Neutrophil (primary cell): ENCODE data around the gene JUP.

Experiments
- H3K27ac ChIP-seq: fragments of 200-600 bp; sonication (generic); 2 replicates; pipeline ENCODE4 v1.5.1; 2016; ENCODE audit warnings: mild to moderate bottlenecking, moderate library complexity
- H3K27me3 ChIP-seq: fragments of 200-600 bp; sonication (generic); 2 replicates; pipeline ENCODE4 v1.6.0; 2016; ENCODE audit warnings: mild to moderate bottlenecking
- H3K36me3 ChIP-seq: fragments of 200-600 bp; sonication (generic); 2 replicates; pipeline ENCODE4 v1.5.1; 2017
- H3K4me1 ChIP-seq, 2 experiments: fragments of 200-600 bp in 1 of 2; sonication (generic) in 1 of 2; 1 replicate in 1 of 2; 2 replicates in 1 of 2; pipeline versions ENCODE4 v1.5.1 to v1.6.1; 2013 to 2016; ENCODE audit warnings: low read depth in 1 of 2, low read length in 1 of 2, mild to moderate bottlenecking in 1 of 2, moderate library complexity in 1 of 2; ENCODE audit not compliant: control insufficient read depth in 1 of 2, insufficient read depth in 1 of 2
- H3K4me3 ChIP-seq, 2 experiments: fragments of 200-600 bp in 1 of 2; sonication (generic) in 1 of 2; 1 replicate in 1 of 2; 2 replicates in 1 of 2; pipeline ENCODE4 v1.5.1; 2013 to 2016; ENCODE audit warnings: low read depth in 1 of 2, low read length in 1 of 2, mild to moderate bottlenecking in 1 of 2, moderate library complexity in 1 of 2
- H3K9me3 ChIP-seq: fragments of 200-600 bp; sonication (generic); 2 replicates; pipeline ENCODE4 v1.5.1; 2016
- TF ChIP-seq, protein P1 (sequence below): fragments of 200-600 bp; sonication (generic); IDR thresholded peaks from 2 replicates; pipeline ENCODE4 v1.5.1; 2016; ENCODE audit warnings: antibody characterized with exemption

Gene JUP

DNA sequence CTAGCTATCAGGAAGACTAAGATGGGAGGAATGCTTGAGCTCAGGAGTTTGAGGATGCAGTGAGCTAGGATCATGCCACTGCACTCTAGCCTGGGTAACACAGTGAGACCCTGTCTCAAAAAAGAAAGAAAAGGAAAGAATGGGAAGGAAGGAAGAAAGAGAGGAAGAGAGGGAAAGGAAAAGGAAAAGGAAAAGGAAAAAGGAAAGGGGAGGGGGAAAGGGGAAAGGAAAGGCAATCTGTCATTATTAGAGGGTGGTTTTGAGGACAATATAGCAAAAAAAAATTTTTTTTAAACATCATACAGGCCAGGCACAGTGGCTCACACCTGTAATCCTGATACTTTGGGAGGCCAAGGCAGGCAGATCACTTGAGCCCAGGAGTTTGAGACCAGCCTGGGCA is 20.4 kb downstream of the JUP start:
- Histone ChIP-seq H3K9me3 (no peaks in the 10 kb centered on the region), H3K27me3 (no peaks in the 10 kb centered on the region), H3K36me3 (no peaks in the 10 kb centered on the region)

DNA sequence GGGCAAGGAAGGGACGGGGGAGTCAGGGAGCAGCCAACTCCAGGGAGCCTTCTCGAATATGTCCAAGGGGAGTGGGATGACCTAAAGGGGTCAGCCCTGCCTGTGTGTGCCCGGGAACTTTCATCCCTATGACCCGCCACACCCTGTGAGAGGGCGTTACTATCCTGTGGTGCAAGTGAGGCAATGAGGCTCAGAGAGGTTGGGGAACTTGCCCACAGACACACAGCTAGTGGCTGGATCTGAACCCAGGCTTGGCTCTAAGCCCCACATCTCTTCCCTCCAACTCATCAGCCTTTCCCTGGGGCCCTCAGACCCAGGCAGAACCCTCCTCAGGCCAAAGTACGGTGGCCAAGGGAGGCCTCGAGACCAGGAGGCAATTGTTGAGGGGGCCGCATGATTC is 23.2 kb downstream of the JUP start:
- Histone ChIP-seq H3K4me1 (no peaks in the 10 kb centered on the region), H3K36me3 (no peaks in the 10 kb centered on the region), H3K4me3 (no peak overlapping the region)

More for the DNA sequence above, 20.4 kb downstream of the JUP start:
- H3K4me1 ChIP-seq: no peaks in the 10 kb centered on the region
- H3K27ac ChIP-seq: no peak overlapping the region
- TF ChIP-seq, protein P1, sequence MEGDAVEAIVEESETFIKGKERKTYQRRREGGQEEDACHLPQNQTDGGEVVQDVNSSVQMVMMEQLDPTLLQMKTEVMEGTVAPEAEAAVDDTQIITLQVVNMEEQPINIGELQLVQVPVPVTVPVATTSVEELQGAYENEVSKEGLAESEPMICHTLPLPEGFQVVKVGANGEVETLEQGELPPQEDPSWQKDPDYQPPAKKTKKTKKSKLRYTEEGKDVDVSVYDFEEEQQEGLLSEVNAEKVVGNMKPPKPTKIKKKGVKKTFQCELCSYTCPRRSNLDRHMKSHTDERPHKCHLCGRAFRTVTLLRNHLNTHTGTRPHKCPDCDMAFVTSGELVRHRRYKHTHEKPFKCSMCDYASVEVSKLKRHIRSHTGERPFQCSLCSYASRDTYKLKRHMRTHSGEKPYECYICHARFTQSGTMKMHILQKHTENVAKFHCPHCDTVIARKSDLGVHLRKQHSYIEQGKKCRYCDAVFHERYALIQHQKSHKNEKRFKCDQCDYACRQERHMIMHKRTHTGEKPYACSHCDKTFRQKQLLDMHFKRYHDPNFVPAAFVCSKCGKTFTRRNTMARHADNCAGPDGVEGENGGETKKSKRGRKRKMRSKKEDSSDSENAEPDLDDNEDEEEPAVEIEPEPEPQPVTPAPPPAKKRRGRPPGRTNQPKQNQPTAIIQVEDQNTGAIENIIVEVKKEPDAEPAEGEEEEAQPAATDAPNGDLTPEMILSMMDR: no peak
- H3K4me3 ChIP-seq: no peak overlapping the region

DNA sequence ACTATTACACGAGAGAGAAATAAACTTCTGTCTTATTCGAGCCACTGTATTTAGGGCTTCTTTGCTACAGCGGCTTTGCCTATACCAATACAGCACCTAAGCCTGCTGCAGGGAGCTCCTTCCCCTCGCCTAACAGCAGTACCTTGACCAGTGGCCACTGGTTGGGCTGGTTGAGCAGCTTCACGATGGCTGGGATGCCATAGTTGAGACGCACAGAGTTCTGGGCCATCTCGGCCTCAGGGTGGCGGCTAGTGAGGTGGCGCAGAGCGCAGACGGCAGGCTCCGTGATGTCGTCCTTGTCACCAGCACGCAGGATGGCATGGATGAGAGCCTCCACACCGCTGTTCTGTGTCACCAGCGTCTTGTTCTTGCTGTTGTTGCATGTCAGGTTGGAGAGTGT is 23.7 kb downstream of the JUP start:
- Histone ChIP-seq H3K27ac (no peak overlapping the region), H3K36me3 (no peaks in the 10 kb centered on the region), H3K9me3 (no peaks in the 10 kb centered on the region)

More for the DNA sequence above, 23.2 kb downstream of the JUP start:
- Histone ChIP-seq H3K9me3 (no peaks in the 10 kb centered on the region), H3K27me3 (no peaks in the 10 kb centered on the region), H3K27ac (no peak overlapping the region)
- TF ChIP-seq, protein P1: no peak

DNA sequence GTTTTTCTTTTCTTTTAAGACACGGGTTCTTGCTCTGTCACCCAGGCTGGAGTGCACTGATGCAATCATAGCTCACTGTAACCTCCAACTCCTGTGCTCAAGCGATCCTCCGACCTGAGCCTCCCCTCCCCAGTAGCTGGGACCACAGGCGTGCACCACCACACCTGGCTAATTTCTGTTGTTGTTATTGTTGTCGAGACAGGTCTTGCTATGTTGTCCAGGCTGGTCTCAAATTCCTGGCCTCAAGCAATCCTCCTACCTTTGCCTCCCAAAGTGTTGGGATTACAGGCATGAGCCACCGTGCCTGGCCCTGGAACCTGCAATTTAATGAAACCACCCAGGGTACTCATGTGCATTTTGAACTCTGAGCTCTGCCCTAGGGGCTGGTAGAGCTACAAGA is 24.1 kb downstream of the JUP start:
- Histone ChIP-seq H3K27me3 (no peaks in the 10 kb centered on the region), H3K27ac (no peak overlapping the region)

More for the DNA sequence above, 23.7 kb downstream of the JUP start:
- Histone ChIP-seq H3K4me1 (no peaks in the 10 kb centered on the region), H3K27me3 (no peaks in the 10 kb centered on the region), H3K4me3 (no peak overlapping the region)
- TF ChIP-seq, protein P1: no peak

DNA sequence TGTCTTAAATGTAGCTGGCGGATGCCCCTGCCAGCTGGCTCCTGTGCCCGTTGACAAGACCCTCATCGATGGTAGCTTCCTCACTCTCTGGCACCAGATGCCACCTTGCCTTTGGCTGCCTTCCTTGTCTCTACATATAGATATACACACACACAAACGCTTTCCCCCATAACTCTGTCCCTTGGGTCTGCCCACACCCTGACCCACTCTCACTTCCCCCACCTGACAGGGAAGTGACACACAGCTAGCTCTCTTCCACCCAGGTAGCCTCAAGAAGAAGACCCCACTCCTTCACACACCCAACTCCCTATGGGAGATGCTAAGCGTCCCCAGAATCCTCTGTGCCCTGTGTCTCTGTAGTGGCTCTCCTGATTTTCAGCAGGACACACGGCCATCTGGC is 25.6 kb downstream of the JUP start:
- Histone ChIP-seq H3K4me1 (no peaks in the 10 kb centered on the region), H3K9me3 (no peaks in the 10 kb centered on the region), H3K27ac (no peak overlapping the region), H3K4me3 (no peak overlapping the region), H3K27me3 (no peaks in the 10 kb centered on the region), H3K36me3 (no peaks in the 10 kb centered on the region)
- TF ChIP-seq, protein P1: no peak

More for the DNA sequence above, 24.1 kb downstream of the JUP start:
- Histone ChIP-seq H3K4me3 (no peak overlapping the region), H3K4me1 (no peaks in the 10 kb centered on the region), H3K9me3 (no peaks in the 10 kb centered on the region), H3K36me3 (no peaks in the 10 kb centered on the region)
- TF ChIP-seq, protein P1: no peak

DNA sequence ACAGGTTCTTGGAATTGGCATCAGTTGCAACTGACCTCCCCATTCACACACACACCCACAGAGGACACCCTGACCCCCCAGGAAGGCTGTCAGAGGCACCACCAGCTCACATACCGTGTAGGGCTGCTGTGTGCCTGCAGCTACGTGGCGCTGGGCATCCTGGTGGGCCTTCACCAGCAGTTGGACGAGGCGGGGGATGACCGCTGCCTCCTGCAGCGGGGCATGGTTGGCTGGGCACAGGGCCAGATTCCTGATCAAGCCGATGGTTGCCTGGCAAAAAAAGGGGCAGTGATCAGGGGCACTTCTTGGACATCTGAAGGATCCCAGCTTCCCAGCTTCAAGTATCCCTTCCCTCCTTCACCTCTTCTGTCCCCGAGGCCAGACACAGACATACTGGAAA is 27.9 kb downstream of the JUP start:
- no peaks in the 10 kb centered on the region for H3K27me3 ChIP-seq
- no peak overlapping the region for H3K4me3 ChIP-seq
- H3K36me3 ChIP-seq: no peaks in the 10 kb centered on the region
- TF ChIP-seq, protein P1: no peak
- no peaks in the 10 kb centered on the region for H3K4me1 ChIP-seq
- no peak overlapping the region for H3K27ac ChIP-seq
- H3K9me3 ChIP-seq: no peaks in the 10 kb centered on the region
